ENCODE measurements around the gene SLC26A8. TPM values are rescaled to one million over a fixed set of nuclear protein-coding genes. Genes with fewer than 3 reads are reported as not detected.
"Not testable (repeated sequence)": the region's sequence is repeated elsewhere in the genome, so short reads cannot be mapped to it uniquely, and the experiment has no call there.

The SLC26A8 gene
- total RNA-seq, 1 donor from 2014 or later, result under 0.01 TPM

- H3K4me1 ChIP-seq (ENCODE audit: control insufficient read depth in 3 of 3, insufficient read depth in 3 of 3, low read length in 3 of 3); H3K4me3 ChIP-seq (ENCODE audit: low read length in 3 of 3); H3K36me3 ChIP-seq (ENCODE audit: control insufficient read depth in 3 of 3, insufficient read depth in 3 of 3, low read length in 3 of 3); H3K27me3 ChIP-seq (ENCODE audit: control insufficient read depth in 3 of 3, insufficient read depth in 3 of 3, low read length in 3 of 3); H3K9ac ChIP-seq (ENCODE audit: low read depth in 1 of 3, low read length in 3 of 3); H3K27ac ChIP-seq (ENCODE audit: low read depth, low read length); H3K9me3 ChIP-seq (ENCODE audit: control insufficient read depth in 3 of 3, low read length in 3 of 3): not testable (repeated sequence)
These were observed 44.3 kb downstream of the SLC26A8 start for GRCh38 chr6:35980126-35980525.

GRCh38 chr6:35977308-35977707 lies 47.1 kb downstream of the SLC26A8 start:
- Histone ChIP-seq H3K27me3 (ENCODE audit: control insufficient read depth in 3 of 3, insufficient read depth in 3 of 3, low read length in 3 of 3) (no peaks in the 10 kb centered on the region), H3K9me3 (ENCODE audit: control insufficient read depth in 3 of 3, low read length in 3 of 3) (no peaks in the 10 kb centered on the region), H3K4me1 (ENCODE audit: control insufficient read depth in 3 of 3, insufficient read depth in 3 of 3, low read length in 3 of 3) (no peaks in the 10 kb centered on the region), H3K36me3 (ENCODE audit: control insufficient read depth in 3 of 3, insufficient read depth in 3 of 3, low read length in 3 of 3) (no peaks in the 10 kb centered on the region), H3K4me3 (ENCODE audit: low read length in 3 of 3) (no peak overlapping the region), H3K27ac (ENCODE audit: low read depth, low read length) (no peak overlapping the region), H3K9ac (ENCODE audit: low read depth in 1 of 3, low read length in 3 of 3) (no peak overlapping the region)

- Histone ChIP-seq H3K9me3 (ENCODE audit: control insufficient read depth in 3 of 3, low read length in 3 of 3) (no peaks in the 10 kb centered on the region), H3K27me3 (ENCODE audit: control insufficient read depth in 3 of 3, insufficient read depth in 3 of 3, low read length in 3 of 3) (no peaks in the 10 kb centered on the region), H3K27ac (ENCODE audit: low read depth, low read length) (no peak overlapping the region), H3K9ac (ENCODE audit: low read depth in 1 of 3, low read length in 3 of 3) (no peak overlapping the region), H3K4me3 (ENCODE audit: low read length in 3 of 3) (no peak overlapping the region), H3K36me3 (ENCODE audit: control insufficient read depth in 3 of 3, insufficient read depth in 3 of 3, low read length in 3 of 3) (no peaks in the 10 kb centered on the region), H3K4me1 (ENCODE audit: control insufficient read depth in 3 of 3, insufficient read depth in 3 of 3, low read length in 3 of 3) (no peaks in the 10 kb centered on the region)
These were observed 50.7 kb downstream of the SLC26A8 start for GRCh38 chr6:35973670-35974222.

GRCh38 chr6:35972471-35973367 lies 51.7 kb downstream of the SLC26A8 start:
- Histone ChIP-seq H3K9me3 (ENCODE audit: control insufficient read depth in 3 of 3, low read length in 3 of 3) (no peaks in the 10 kb centered on the region), H3K4me3 (ENCODE audit: low read length in 3 of 3) (no peak overlapping the region), H3K27me3 (ENCODE audit: control insufficient read depth in 3 of 3, insufficient read depth in 3 of 3, low read length in 3 of 3) (no peaks in the 10 kb centered on the region), H3K27ac (ENCODE audit: low read depth, low read length) (no peak overlapping the region), H3K36me3 (ENCODE audit: control insufficient read depth in 3 of 3, insufficient read depth in 3 of 3, low read length in 3 of 3) (no peaks in the 10 kb centered on the region), H3K4me1 (ENCODE audit: control insufficient read depth in 3 of 3, insufficient read depth in 3 of 3, low read length in 3 of 3) (no peaks in the 10 kb centered on the region), H3K9ac (ENCODE audit: low read depth in 1 of 3, low read length in 3 of 3) (no peak overlapping the region)

- no peak overlapping the region for H3K27ac ChIP-seq (ENCODE audit: low read depth, low read length)
- no peak overlapping the region for H3K4me3 ChIP-seq (ENCODE audit: low read length in 3 of 3)
- no peaks in the 10 kb centered on the region for H3K27me3 ChIP-seq (ENCODE audit: control insufficient read depth in 3 of 3, insufficient read depth in 3 of 3, low read length in 3 of 3)
- no peaks in the 10 kb centered on the region for H3K36me3 ChIP-seq (ENCODE audit: control insufficient read depth in 3 of 3, insufficient read depth in 3 of 3, low read length in 3 of 3)
- H3K9ac ChIP-seq (ENCODE audit: low read depth in 1 of 3, low read length in 3 of 3), result no peak overlapping the region
- no peaks in the 10 kb centered on the region for H3K9me3 ChIP-seq (ENCODE audit: control insufficient read depth in 3 of 3, low read length in 3 of 3)
- no peaks in the 10 kb centered on the region for H3K4me1 ChIP-seq (ENCODE audit: control insufficient read depth in 3 of 3, insufficient read depth in 3 of 3, low read length in 3 of 3)
These were observed 54.3 kb downstream of the SLC26A8 start for GRCh38 chr6:35970181-35970580.

- Histone ChIP-seq H3K9ac (ENCODE audit: low read depth in 1 of 3, low read length in 3 of 3) (no peak overlapping the region), H3K36me3 (ENCODE audit: control insufficient read depth in 3 of 3, insufficient read depth in 3 of 3, low read length in 3 of 3) (no peaks in the 10 kb centered on the region), H3K4me1 (ENCODE audit: control insufficient read depth in 3 of 3, insufficient read depth in 3 of 3, low read length in 3 of 3) (no peaks in the 10 kb centered on the region), H3K27ac (ENCODE audit: low read depth, low read length) (no peak overlapping the region), H3K9me3 (ENCODE audit: control insufficient read depth in 3 of 3, low read length in 3 of 3) (no peaks in the 10 kb centered on the region), H3K27me3 (ENCODE audit: control insufficient read depth in 3 of 3, insufficient read depth in 3 of 3, low read length in 3 of 3) (no peaks in the 10 kb centered on the region), H3K4me3 (ENCODE audit: low read length in 3 of 3) (no peak overlapping the region)
These were observed 54.8 kb downstream of the SLC26A8 start for GRCh38 chr6:35969646-35970045.

- Histone ChIP-seq H3K36me3 (ENCODE audit: control insufficient read depth in 3 of 3, insufficient read depth in 3 of 3, low read length in 3 of 3) (no peaks in the 10 kb centered on the region), H3K4me3 (ENCODE audit: low read length in 3 of 3) (no peak overlapping the region), H3K27ac (ENCODE audit: low read depth, low read length) (no peak overlapping the region), H3K9ac (ENCODE audit: low read depth in 1 of 3, low read length in 3 of 3) (no peak overlapping the region), H3K9me3 (ENCODE audit: control insufficient read depth in 3 of 3, low read length in 3 of 3) (no peaks in the 10 kb centered on the region), H3K4me1 (ENCODE audit: control insufficient read depth in 3 of 3, insufficient read depth in 3 of 3, low read length in 3 of 3) (no peaks in the 10 kb centered on the region), H3K27me3 (ENCODE audit: control insufficient read depth in 3 of 3, insufficient read depth in 3 of 3, low read length in 3 of 3) (no peaks in the 10 kb centered on the region)
These were observed 55.6 kb downstream of the SLC26A8 start for GRCh38 chr6:35968821-35969220.

GRCh38 chr6:35967076-35967774 lies 57.2 kb downstream of the SLC26A8 start:
- Histone ChIP-seq H3K9me3 (ENCODE audit: control insufficient read depth in 3 of 3, low read length in 3 of 3) (no peaks in the 10 kb centered on the region), H3K27me3 (ENCODE audit: control insufficient read depth in 3 of 3, insufficient read depth in 3 of 3, low read length in 3 of 3) (no peaks in the 10 kb centered on the region), H3K4me1 (ENCODE audit: control insufficient read depth in 3 of 3, insufficient read depth in 3 of 3, low read length in 3 of 3) (no peaks in the 10 kb centered on the region), H3K9ac (ENCODE audit: low read depth in 1 of 3, low read length in 3 of 3) (no peak overlapping the region), H3K4me3 (ENCODE audit: low read length in 3 of 3) (no peak overlapping the region), H3K27ac (ENCODE audit: low read depth, low read length) (no peak overlapping the region), H3K36me3 (ENCODE audit: control insufficient read depth in 3 of 3, insufficient read depth in 3 of 3, low read length in 3 of 3) (no peaks in the 10 kb centered on the region)

- H3K27ac ChIP-seq (ENCODE audit: low read depth, low read length), result no peak overlapping the region
- H3K4me3 ChIP-seq (ENCODE audit: low read length in 3 of 3), result no peak overlapping the region
- H3K9me3 ChIP-seq (ENCODE audit: control insufficient read depth in 3 of 3, low read length in 3 of 3), result no peaks in the 10 kb centered on the region
- no peaks in the 10 kb centered on the region for H3K36me3 ChIP-seq (ENCODE audit: control insufficient read depth in 3 of 3, insufficient read depth in 3 of 3, low read length in 3 of 3)
- H3K27me3 ChIP-seq (ENCODE audit: control insufficient read depth in 3 of 3, insufficient read depth in 3 of 3, low read length in 3 of 3), result no peaks in the 10 kb centered on the region
- no peaks in the 10 kb centered on the region for H3K4me1 ChIP-seq (ENCODE audit: control insufficient read depth in 3 of 3, insufficient read depth in 3 of 3, low read length in 3 of 3)
- H3K9ac ChIP-seq (ENCODE audit: low read depth in 1 of 3, low read length in 3 of 3), result no peak overlapping the region
These were observed 61.5 kb downstream of the SLC26A8 start for GRCh38 chr6:35962779-35963560.

Data from skeletal muscle tissue (tissue), 4 donors.